LNCAP (cell line): ENCODE data around the gene RGSL1.

Source experiments
- CTCF ChIP-seq: fragments of 450-650 bp; IDR thresholded peaks from 2 replicates; pipeline ENCODE4 v1.5.1; 2017; ENCODE audit warnings: mild to moderate bottlenecking

The RGSL1 gene

GRCh38 chr1:182453631-182454030, 3.7 kb downstream of the RGSL1 start:
- TF ChIP-seq CTCF: no peak

GRCh38 chr1:182457844-182458243, 7.9 kb downstream of the RGSL1 start:
- no peak for TF ChIP-seq CTCF

DNA sequence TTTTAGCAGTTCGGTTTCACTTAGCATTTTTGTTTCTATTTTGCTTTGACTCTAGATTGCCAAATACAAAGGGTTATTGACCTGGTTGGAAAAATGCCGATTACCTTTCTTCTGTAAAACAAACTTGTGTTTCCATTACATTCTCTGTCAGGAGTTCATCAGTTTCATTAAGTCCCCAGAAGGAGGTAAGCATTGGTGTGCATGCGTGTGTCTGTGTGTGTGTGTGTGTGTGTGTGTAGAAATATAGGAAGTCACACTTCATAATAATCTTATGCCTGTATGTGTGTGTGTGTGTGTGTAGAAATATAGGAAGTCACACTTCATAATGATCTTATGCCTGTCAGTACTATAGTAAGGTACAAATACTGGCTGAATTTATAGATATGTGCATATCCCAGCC, 10.0 kb downstream of the RGSL1 start:
- TF ChIP-seq CTCF: no peak

DNA sequence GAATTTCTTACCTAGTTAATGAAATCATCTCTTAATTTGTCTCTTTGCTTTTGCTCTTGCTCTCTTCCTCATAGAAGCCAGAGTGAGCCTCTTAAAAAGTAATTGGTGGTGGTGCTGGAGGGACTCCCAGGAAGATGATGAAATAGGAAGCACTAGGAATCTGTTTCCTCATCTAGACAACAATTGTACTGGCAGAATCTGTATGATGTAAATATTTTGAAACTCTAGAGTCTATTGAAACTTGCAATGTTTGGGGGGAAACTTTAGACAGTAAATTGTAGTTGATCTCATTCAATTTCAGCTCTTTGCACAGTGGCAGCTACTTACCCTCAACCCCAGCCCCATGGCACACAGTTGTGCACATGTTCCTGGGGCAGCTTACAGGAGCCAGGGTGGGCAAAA, 10.6 kb downstream of the RGSL1 start:
- no peak for TF ChIP-seq CTCF

GRCh38 chr1:182473556-182473955, 23.6 kb downstream of the RGSL1 start:
- TF ChIP-seq CTCF: no peak

GRCh38 chr1:182476625-182477024, 26.7 kb downstream of the RGSL1 start:
- TF ChIP-seq CTCF: no peak

- no peak for TF ChIP-seq CTCF
These were observed 28.3 kb downstream of the RGSL1 start for GRCh38 chr1:182478238-182478637.

DNA sequence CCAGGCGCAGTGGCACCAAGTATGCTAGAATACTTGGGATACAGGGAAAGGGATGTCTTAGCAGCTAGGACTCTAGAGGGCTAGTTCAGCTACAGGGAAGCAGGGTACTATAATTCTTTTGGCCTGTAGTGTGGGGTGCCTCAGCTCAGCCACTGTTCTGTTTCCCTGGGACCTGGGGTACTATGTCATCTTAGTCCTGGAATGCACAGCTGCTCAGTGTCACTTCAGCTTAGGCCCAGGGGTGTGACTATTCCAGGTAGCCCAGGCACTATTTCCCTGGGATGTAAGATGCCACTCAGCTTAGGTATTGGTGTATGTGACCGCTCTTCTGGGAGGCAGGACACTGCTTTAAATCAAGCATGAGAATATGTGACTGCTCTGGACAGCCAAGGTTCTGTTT, 34.1 kb downstream of the RGSL1 start:
- TF ChIP-seq CTCF: no peak
